ENCODE measurements around the gene MGAT5. TPM values are rescaled to one million over a fixed set of nuclear protein-coding genes. Genes with fewer than 3 reads are reported as not detected.

MGAT5 gene
- total RNA-seq, 1 experiment from 2014 or later = 34.0 TPM

DNA sequence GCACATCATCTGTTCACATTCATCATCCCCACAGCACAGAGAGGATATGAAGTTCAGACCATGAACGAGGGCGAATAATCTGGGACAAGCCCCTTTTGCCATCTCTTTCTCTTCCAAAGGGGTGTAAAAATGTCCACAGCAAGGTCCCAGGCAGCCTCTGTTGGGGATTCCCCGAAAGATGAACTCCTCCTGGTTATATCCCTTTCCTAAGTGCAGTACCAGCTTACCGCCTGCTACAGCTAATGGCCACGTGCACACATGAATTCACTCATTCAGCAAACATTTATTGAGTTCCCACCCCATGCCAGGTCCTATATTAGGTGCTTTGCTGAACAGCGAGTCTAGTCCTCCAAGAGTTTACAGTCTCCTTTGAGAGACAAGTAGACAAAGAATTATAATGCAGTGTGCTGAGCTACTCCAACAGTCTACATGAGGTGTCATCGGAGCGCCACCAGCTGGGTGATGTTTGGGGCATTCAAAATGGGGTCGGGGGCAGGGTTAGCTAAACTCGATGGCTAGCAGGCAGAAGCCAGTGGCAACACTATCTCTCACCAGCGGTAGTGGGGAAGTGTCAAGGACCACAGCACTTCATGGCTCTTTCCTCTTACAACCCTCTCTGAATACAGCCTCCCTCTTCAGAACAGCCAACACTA, 236.0 kb downstream of the MGAT5 start:
- Histone ChIP-seq H3K36me3 (ENCODE audit: control insufficient read depth in 1 of 2, insufficient read depth in 2 of 2, low read length in 2 of 2) (no peaks in the 10 kb centered on the region), H3K79me2 (ENCODE audit: insufficient read depth, low read length) (no peaks in the 10 kb centered on the region), H3K4me2 (ENCODE audit: low read length) (no peak overlapping the region), H3K9me2 (ENCODE audit: insufficient read depth) (no peaks in the 10 kb centered on the region), H2AFZ (ENCODE audit: low read depth, low read length, poor library complexity, severe bottlenecking) (no peak overlapping the region), H3K4me3 (replicated peaks in 1 of 2; ENCODE audit: low read depth in 1 of 2, low read length in 2 of 2) (no peak overlapping the region), H3K27me3 (ENCODE audit: insufficient read depth, low read length) (peaks cover 27% of the 10 kb centered on the region), H3K27ac (ENCODE audit: low read depth, low read length) (no peak overlapping the region), H3K9me3 (ENCODE audit: control insufficient read depth in 1 of 2, insufficient read depth in 1 of 2, low read depth in 1 of 2, low read length in 2 of 2) (no peaks in the 10 kb centered on the region), H4K20me1 (ENCODE audit: insufficient read depth) (no peaks in the 10 kb centered on the region), H3K4me1 (ENCODE audit: control insufficient read depth in 1 of 2, insufficient read depth in 2 of 2, low read length in 2 of 2) (no peaks in the 10 kb centered on the region; a peak in 1 of 4 replicates), H3K9ac (ENCODE audit: low read length) (no peak overlapping the region)
- POLR2A ChIA-PET = no interaction called here
- RAD21 ChIA-PET (ENCODE audit: low non-redundant PET in 1 of 2, low total read pairs in 2 of 2, uncharacterized antibody in 2 of 2, unreplicated experiment in 2 of 2) = interaction anchor here in 1 of 2 experiments (0.6 kb wide), 1 partner anchor 586 kb away, joined by 6 read pairs; no protein-coding TSS in a partner anchor
- no peak; the same call in 1 of the 2 replicates for ATAC-seq
- BruUV-seq (replicated peaks) = no TSS peak
- CTCF ChIA-PET = interaction anchor here (1.2 kb wide), 1 partner anchor 29 kb away, joined by 3 read pairs; no protein-coding TSS in a partner anchor
- no peak for DNase-seq (ENCODE audit: low read depth, low spot score)
- 0 out of 2 replicates have a peak, but pooled peaks have one; percentile 19 for TF ChIP-seq RAD21 (IDR thresholded peaks at IDR 0.05; ENCODE audit: low read depth)
- TF ChIP-seq, protein P1, sequence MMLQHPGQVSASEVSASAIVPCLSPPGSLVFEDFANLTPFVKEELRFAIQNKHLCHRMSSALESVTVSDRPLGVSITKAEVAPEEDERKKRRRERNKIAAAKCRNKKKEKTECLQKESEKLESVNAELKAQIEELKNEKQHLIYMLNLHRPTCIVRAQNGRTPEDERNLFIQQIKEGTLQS (IDR thresholded peaks at IDR 0.05) = no peak
- intact Hi-C loops (cut with micrococcal nuclease) = no loop called here

DNA sequence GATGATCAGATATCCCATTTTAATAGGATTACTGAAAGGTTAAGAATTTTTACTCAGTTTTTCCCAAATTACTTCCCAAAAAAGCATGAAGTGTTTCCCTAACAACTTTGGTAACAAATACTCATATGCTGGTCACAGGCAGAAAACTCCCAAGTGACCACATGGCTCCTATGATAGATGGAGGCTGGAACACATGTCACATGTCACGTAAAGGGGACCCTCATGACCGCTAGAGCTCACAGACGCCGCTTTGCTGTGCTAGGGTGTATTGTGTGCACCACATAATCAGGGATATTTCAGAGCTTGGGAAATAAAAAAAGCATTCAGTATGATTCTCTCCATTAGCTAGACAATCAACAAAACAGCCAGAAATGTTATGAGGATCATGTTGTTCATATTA, 236.7 kb downstream of the MGAT5 start:
- Histone ChIP-seq H4K20me1 (ENCODE audit: insufficient read depth) (no peaks in the 10 kb centered on the region), H3K9me2 (ENCODE audit: insufficient read depth) (no peaks in the 10 kb centered on the region), H3K79me2 (ENCODE audit: insufficient read depth, low read length) (no peaks in the 10 kb centered on the region), H3K9me3 (ENCODE audit: control insufficient read depth in 1 of 2, insufficient read depth in 1 of 2, low read depth in 1 of 2, low read length in 2 of 2) (no peaks in the 10 kb centered on the region), H2AFZ (ENCODE audit: low read depth, low read length, poor library complexity, severe bottlenecking) (no peak overlapping the region), H3K9ac (ENCODE audit: low read length) (no peak overlapping the region), H3K4me3 (replicated peaks in 1 of 2; ENCODE audit: low read depth in 1 of 2, low read length in 2 of 2) (no peak overlapping the region), H3K36me3 (ENCODE audit: control insufficient read depth in 1 of 2, insufficient read depth in 2 of 2, low read length in 2 of 2) (no peaks in the 10 kb centered on the region), H3K4me1 (ENCODE audit: control insufficient read depth in 1 of 2, insufficient read depth in 2 of 2, low read length in 2 of 2) (no peaks in the 10 kb centered on the region; a peak in 1 of 4 replicates), H3K27me3 (ENCODE audit: insufficient read depth, low read length) (peaks cover 27% of the 10 kb centered on the region), H3K27ac (ENCODE audit: low read depth, low read length) (no peak overlapping the region), H3K4me2 (ENCODE audit: low read length) (no peak overlapping the region)
- ChIA-PET RAD21 (ENCODE audit: low non-redundant PET in 1 of 2, low total read pairs in 2 of 2, uncharacterized antibody in 2 of 2, unreplicated experiment in 2 of 2) (no interaction called here), CTCF (interaction anchor here (1.0 to 1.2 kb wide), 2 partner anchors 30 kb away, joined by 3 read pairs; no protein-coding TSS in a partner anchor), POLR2A (no interaction called here)
- intact Hi-C loops (cut with micrococcal nuclease) = no loop called here
- DNase-seq (ENCODE audit: low read depth, low spot score) (no peak), ATAC-seq (no peak)
- no TSS peak for BruUV-seq (replicated peaks)
- no peak for TF ChIP-seq CEBPB (IDR thresholded peaks at IDR 0.05; ENCODE audit: low read depth)
- TF ChIP-seq, protein P2, sequence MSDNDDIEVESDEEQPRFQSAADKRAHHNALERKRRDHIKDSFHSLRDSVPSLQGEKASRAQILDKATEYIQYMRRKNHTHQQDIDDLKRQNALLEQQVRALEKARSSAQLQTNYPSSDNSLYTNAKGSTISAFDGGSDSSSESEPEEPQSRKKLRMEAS (IDR thresholded peaks at IDR 0.05) = no peak
- TF ChIP-seq, protein P3, sequence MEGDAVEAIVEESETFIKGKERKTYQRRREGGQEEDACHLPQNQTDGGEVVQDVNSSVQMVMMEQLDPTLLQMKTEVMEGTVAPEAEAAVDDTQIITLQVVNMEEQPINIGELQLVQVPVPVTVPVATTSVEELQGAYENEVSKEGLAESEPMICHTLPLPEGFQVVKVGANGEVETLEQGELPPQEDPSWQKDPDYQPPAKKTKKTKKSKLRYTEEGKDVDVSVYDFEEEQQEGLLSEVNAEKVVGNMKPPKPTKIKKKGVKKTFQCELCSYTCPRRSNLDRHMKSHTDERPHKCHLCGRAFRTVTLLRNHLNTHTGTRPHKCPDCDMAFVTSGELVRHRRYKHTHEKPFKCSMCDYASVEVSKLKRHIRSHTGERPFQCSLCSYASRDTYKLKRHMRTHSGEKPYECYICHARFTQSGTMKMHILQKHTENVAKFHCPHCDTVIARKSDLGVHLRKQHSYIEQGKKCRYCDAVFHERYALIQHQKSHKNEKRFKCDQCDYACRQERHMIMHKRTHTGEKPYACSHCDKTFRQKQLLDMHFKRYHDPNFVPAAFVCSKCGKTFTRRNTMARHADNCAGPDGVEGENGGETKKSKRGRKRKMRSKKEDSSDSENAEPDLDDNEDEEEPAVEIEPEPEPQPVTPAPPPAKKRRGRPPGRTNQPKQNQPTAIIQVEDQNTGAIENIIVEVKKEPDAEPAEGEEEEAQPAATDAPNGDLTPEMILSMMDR (IDR thresholded peaks at IDR 0.05 in 2 of 3, conservative IDR thresholded peaks at IDR 0.05 in 1 of 3; ENCODE audit: borderline replicate concordance in 1 of 3, insufficient read depth in 1 of 3, low read depth in 2 of 3, low read length in 2 of 3) = no peak
- no peak for TF ChIP-seq ZFX (IDR thresholded peaks at IDR 0.05)
- TF ChIP-seq ZNF274 (IDR thresholded peaks at IDR 0.05; ENCODE audit: low read depth, low read length) = no peak
- no peak for TF ChIP-seq FOSL1 (IDR thresholded peaks at IDR 0.05; ENCODE audit: low read depth)
- no peak for TF ChIP-seq ELF1 (IDR thresholded peaks at IDR 0.05; ENCODE audit: borderline replicate concordance, low read depth)
- no peak for TF ChIP-seq SIN3A (IDR thresholded peaks at IDR 0.05; ENCODE audit: low read depth)

Measured in HCT116 (cell line).